DMS114 treated with DMSO at 0.1 percent for 48 hours (cell line): Measurements from ENCODE around the gene GALC.

Experiments used
- DNase-seq: peaks from one replicate; lab custom pipeline; 2025; ENCODE audit not compliant: unreplicated experiment; lab: John Stamatoyannopoulos, UW

GALC gene

DNA sequence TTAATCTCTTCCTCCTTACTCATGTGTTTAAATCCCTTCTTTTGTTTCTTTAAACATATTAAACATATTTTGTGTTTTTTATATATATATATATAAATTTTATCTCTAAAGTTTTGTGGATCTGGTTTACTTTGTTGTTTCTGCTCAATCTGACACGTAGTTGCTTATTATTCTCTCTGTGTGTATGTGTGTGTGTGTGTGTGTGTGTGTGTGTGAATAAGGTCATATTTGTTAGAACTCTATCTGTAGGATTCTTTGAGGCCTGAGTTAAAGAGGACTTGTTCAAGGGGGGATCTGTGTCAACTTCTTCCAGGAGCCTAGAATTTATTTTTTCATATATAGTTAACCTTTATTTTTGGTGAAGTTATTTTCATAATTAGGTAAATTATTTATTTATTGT, 14.6 kb upstream of the GALC start:
- DNase-seq: no peak

DNA sequence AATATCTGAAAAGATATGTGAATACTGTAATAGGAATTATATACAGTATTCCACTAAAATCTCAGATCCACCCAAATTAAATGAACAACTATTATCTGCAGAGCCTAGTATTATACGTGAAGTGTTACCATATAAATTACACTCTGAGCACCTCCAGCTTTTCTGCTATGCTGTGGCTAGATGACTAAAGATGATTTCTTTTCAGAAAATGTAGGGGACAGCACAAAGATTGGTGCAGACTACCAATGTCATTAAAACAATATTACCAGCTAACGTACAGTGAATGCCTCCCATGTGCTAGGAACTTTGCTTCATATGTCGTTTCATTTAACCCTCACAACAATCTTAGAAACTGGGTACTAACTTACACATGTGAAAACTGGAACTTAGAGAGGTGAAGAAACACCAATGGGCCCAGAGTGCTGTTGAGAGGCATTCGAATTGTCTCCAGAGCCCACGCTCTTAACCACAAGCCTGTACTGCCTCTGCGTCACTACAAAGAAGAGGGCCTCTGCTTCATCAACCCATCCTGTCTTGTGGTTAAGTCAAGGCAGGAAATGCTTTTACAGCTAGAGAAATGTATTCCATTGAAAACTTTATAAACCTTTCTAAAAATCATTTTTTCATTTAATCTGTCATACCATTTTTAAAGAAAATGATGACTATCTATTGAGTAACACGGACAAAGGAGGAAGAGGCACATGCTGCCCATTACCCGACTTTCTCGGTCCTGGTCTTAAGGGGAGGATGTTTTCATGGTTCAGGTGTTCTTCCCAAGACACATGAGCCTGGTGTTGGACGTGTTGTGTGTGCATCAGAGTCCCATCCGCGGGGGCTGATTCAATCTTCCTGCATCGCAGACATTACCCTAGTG, 13.2 kb upstream of the GALC start:
- no peak for DNase-seq

- DNase-seq: no peak
Observed at GRCh38 chr14:88005050-88005481, 12.1 kb upstream of the GALC start, which contains the start of gene GPR65. GPR65 (plus strand) TSS chr14:88005135; CDS start chr14:88010848, 5,713 bp downstream.

GRCh38 chr14:88004506-88005036, 11.6 kb upstream of the GALC start:
- DNase-seq: no peak

- no peak for DNase-seq
Observed at GRCh38 chr14:88003425-88003824, 10.4 kb upstream of the GALC start.

- DNase-seq: no peak
Observed at GRCh38 chr14:88002421-88003075, 9.6 kb upstream of the GALC start.

DNA sequence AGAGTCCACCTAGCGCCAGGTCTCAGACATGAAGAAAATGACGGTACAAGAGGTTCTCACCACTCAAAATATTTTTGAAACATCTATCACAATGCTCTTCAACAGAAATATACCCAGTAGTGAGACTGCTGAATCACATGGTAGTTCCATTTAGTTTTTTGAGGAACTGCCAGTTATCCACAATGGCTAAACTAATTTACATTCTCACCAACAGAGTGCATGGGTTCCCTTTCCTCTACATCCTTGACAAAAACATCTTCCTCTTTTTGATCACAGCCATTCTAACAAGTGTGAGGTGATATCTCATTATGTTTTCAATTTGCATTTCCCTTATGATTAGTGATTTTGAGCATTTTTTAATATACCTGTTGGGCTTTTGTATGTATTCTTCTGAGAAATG, 6.3 kb upstream of the GALC start:
- DNase-seq: no peak

GRCh38 chr14:87998482-87998881, 5.5 kb upstream of the GALC start:
- no peak for DNase-seq

DNA sequence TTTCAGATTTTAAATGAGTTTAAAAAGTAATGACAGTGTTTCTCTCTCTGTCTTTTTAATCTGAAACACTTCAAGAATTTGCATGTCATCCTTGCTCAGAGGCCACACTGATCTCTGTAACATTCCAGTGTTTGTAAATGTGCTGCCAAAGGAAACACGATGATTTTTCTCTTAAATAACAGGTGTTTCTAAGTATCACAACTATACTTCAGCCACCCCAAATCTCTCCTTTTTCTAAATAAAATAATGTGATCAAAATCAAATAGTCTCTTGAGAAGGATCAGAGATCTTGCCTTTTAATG, 3.3 kb upstream of the GALC start:
- DNase-seq: no peak

- DNase-seq: no peak
Observed at GRCh38 chr14:87995500-87996290, 2.7 kb upstream of the GALC start.

DNA sequence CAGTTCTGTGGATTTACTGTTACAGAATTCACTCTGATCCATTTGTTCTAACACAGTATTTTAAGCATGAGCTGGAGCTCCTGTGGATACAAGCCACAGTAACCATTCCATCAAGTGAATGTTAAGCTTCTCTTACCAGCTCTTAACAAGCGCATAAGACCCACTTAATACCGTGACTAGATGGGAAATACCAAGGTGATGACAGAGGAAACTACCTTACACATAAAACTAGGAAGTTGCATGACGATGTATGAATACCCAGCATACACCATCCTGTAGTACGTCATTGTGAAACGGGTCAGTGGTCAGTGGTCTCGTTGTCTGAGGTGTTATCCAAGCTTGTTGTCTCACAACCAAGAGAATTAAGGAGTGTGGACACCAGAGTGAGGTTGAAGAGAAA, 2.0 kb upstream of the GALC start:
- DNase-seq: no peak

GRCh38 chr14:87992346-87992717, 650 bp downstream of the GALC start:
- DNase-seq: no peak

DNA sequence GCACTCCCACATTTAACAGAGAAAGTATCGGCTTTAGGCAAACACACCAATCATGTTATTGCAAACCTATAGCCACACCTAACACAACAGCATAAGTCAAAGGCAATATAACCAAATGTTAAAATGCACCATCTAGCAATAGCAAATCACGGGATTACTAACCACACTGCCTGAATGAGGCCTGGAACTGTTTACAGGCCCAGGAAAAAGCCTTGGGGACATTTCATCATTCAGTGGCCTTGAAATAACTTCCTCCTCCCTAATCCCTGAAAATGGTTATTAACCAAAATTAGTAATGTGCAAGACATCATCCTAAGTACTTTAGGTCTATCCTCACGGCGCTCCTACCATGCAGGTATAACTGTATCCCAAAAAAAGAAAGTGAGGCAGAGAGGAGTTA, 2.3 kb downstream of the GALC start:
- no peak for DNase-seq

GRCh38 chr14:87989956-87990299, 3.1 kb downstream of the GALC start:
- DNase-seq: no peak

GRCh38 chr14:87989221-87989955, 3.6 kb downstream of the GALC start:
- DNase-seq: no peak

DNA sequence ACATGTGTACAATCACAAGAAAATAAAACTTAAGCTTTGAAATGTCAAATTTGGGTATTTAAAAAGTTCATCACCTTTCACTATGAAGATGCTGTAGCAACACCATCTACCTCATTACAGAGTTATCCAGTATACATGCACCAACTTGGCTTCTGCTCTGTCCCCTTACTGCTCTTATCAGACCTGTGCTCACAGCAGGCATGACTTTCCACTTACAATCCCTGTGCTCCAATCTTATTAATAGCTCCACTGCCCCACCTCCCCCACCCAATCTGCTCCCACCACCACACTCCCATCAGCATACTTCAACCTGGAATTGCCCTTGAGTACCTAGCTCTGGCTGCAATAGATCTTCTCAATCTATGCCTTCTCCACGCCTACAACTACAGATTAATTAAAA, 13.3 kb downstream of the GALC start:
- no peak for DNase-seq

DNA sequence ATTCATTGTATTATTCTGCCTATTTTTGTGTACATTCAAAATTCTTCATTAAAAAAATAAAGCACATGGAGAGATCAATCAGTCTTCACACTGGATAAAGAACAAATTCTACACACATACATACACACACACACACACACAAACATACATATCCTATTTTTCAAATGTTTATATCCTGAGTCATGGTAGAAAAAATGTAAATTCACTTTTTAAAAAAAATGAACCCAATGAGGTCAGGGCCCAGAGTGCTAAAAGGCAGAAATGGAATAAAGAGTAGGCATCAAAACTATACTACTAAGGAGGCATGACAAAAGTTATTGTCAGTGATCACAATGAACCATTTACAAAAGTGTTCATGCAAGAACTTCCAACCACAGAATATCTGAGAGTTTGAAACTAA, 17.3 kb downstream of the GALC start:
- no peak for DNase-seq

DNA sequence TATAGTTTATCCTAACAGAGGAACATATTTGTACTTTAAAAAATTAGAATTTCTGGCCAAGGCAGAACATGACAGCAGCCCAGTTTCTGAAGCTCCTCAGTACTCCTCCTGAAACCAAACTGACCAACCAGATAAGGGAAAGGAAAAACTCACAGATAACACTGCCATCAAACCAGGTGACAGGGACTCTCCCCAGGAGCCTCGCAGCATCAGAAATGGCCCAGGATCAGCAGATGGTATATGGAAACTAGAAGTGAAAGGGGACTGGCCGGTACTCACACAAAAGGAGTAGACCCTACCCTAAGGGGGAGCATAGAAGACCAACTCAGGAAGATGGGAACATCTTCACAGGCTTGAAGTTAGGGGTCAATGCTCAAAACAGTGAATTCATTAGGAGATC, 22.0 kb downstream of the GALC start:
- no peak for DNase-seq

GRCh38 chr14:87967496-87967895, 25.5 kb downstream of the GALC start:
- DNase-seq: no peak

DNA sequence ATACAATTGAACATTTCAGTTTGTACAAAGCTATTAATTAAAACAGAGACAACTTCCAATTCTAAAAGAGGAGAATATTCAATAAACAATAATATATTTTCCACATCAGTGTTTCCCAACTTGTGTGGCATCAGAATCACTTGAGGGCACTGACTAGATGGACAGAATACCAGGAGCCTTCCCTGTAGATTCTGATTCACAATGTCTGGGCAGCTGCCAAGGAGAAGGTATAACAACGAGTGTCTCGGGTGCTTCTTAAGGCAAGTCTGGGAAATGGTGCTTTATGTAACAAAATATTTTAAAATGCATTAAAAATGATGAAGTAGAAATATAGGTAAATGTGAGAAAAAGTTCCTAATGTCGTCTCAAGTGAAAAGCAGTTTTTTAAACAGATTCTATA, 26.2 kb downstream of the GALC start:
- DNase-seq: no peak

GRCh38 chr14:87961246-87961645, 31.7 kb downstream of the GALC start:
- DNase-seq: no peak
